ENCODE results near the gene DRC7.

GRCh38 chr16:57651344-57652333 is 43.0 kb upstream of the DRC7 start:
- TF ChIP-seq CTCF (IDR thresholded peaks at IDR 0.05) (no peak), ELF4 (CRISPR knock-in tag; IDR thresholded peaks at IDR 0.05; ENCODE audit: low read depth) (no peak), ESRRA (CRISPR knock-in tag; IDR thresholded peaks at IDR 0.05; ENCODE audit: borderline replicate concordance) (no peak), USF1 (CRISPR knock-in tag; IDR thresholded peaks at IDR 0.05) (no peak), ZNF232 (CRISPR knock-in tag; IDR thresholded peaks at IDR 0.05) (no peak), JUN (CRISPR knock-in tag; IDR thresholded peaks at IDR 0.05) (no peak), NR1H2 (CRISPR knock-in tag; IDR thresholded peaks at IDR 0.05) (no peak), RELA (CRISPR knock-in tag; IDR thresholded peaks at IDR 0.05; ENCODE audit: borderline replicate concordance) (no peak)
- TF ChIP-seq, protein P1, sequence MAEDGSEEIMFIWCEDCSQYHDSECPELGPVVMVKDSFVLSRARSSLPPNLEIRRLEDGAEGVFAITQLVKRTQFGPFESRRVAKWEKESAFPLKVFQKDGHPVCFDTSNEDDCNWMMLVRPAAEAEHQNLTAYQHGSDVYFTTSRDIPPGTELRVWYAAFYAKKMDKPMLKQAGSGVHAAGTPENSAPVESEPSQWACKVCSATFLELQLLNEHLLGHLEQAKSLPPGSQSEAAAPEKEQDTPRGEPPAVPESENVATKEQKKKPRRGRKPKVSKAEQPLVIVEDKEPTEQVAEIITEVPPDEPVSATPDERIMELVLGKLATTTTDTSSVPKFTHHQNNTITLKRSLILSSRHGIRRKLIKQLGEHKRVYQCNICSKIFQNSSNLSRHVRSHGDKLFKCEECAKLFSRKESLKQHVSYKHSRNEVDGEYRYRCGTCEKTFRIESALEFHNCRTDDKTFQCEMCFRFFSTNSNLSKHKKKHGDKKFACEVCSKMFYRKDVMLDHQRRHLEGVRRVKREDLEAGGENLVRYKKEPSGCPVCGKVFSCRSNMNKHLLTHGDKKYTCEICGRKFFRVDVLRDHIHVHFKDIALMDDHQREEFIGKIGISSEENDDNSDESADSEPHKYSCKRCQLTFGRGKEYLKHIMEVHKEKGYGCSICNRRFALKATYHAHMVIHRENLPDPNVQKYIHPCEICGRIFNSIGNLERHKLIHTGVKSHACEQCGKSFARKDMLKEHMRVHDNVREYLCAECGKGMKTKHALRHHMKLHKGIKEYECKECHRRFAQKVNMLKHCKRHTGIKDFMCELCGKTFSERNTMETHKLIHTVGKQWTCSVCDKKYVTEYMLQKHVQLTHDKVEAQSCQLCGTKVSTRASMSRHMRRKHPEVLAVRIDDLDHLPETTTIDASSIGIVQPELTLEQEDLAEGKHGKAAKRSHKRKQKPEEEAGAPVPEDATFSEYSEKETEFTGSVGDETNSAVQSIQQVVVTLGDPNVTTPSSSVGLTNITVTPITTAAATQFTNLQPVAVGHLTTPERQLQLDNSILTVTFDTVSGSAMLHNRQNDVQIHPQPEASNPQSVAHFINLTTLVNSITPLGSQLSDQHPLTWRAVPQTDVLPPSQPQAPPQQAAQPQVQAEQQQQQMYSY (CRISPR knock-in tag; IDR thresholded peaks at IDR 0.05): no peak
- TF ChIP-seq, protein P2, sequence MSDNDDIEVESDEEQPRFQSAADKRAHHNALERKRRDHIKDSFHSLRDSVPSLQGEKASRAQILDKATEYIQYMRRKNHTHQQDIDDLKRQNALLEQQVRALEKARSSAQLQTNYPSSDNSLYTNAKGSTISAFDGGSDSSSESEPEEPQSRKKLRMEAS (CRISPR knock-in tag; IDR thresholded peaks at IDR 0.05): no peak
- TF ChIP-seq, protein P3, sequence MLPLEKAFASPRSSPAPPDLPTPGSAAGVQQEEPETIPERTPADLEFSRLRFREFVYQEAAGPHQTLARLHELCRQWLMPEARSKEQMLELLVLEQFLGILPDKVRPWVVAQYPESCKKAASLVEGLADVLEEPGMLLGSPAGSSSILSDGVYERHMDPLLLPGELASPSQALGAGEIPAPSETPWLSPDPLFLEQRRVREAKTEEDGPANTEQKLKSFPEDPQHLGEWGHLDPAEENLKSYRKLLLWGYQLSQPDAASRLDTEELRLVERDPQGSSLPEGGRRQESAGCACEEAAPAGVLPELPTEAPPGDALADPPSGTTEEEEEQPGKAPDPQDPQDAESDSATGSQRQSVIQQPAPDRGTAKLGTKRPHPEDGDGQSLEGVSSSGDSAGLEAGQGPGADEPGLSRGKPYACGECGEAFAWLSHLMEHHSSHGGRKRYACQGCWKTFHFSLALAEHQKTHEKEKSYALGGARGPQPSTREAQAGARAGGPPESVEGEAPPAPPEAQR (CRISPR knock-in tag; IDR thresholded peaks at IDR 0.05): no peak

Measured in WTC11 (cell line).